Esophagus muscularis mucosa (tissue), 4 donors: Measurements from ENCODE around the gene TSNAXIP1. TPM values are rescaled to one million over a fixed set of nuclear protein-coding genes. Genes with fewer than 3 reads are reported as not detected.

Experiments
- DNase-seq: peaks from one replicate; pipeline ENCODE4 v3.0.0-alpha.2; 2017; ENCODE audit errors: extremely low spot score
- H3K27ac ChIP-seq, 4 donors: fragments of 200-600 bp; sonication (generic); replicated peaks in 1 of 4; 1 replicate in 3 of 4; 2 replicates in 1 of 4; pipeline ENCODE4 v1.5.1; 2016 to 2019; ENCODE audit warnings: mild to moderate bottlenecking in 1 of 4
- H3K27me3 ChIP-seq, 4 donors: fragments of 200-600 bp; sonication (generic); one replicate each; pipeline versions ENCODE4 v1.5.1 to v1.6.0; 2016 to 2019
- H3K36me3 ChIP-seq, 4 donors: fragments of 200-600 bp; sonication (generic); one replicate each; pipeline ENCODE4 v1.5.1; 2016 to 2019
- H3K4me1 ChIP-seq, 4 donors: fragments of 200-600 bp; sonication (generic); one replicate each; pipeline ENCODE4 v1.5.1; 2016 to 2019
- H3K4me3 ChIP-seq, 4 donors: fragments of 200-600 bp; sonication (generic); 1 replicate in 2 of 4; 2 replicates in 2 of 4; pipeline ENCODE4 v1.5.1; 2016 to 2019; ENCODE audit warnings: mild to moderate bottlenecking in 4 of 4, moderate library complexity in 1 of 4
- H3K9me3 ChIP-seq, 4 donors: fragments of 200-600 bp; sonication (generic); 1 replicate in 3 of 4; 2 replicates in 1 of 4; pipeline ENCODE4 v1.5.1; 2016 to 2019
- CTCF ChIP-seq, 3 experiments: fragments of 200-600 bp in 2 of 3; fragments of 450-650 bp in 1 of 3; sonication (generic) in 2 of 3; IDR thresholded peaks; one replicate each; pipeline ENCODE4 v1.5.1; 2017 to 2019; ENCODE audit warnings: antibody characterized with exemption in 3 of 3, mild to moderate bottlenecking in 2 of 3, moderate library complexity in 1 of 3
- EP300 ChIP-seq: sonication (generic); formaldehyde crosslinking; IDR thresholded peaks from one replicate; pipeline ENCODE4 v1.6.1; 2017; ENCODE audit warnings: antibody characterized with exemption
- POLR2A ChIP-seq: fragments of 450-650 bp; IDR thresholded peaks from one replicate; pipeline ENCODE4 v1.6.1; 2017; ENCODE audit warnings: antibody characterized with exemption, moderate library complexity, mild to moderate bottlenecking, low read depth
- POLR2AphosphoS5 ChIP-seq, 2 donors: sonication (generic); formaldehyde crosslinking; IDR thresholded peaks; one replicate each; pipeline ENCODE4 v1.6.1; 2017; ENCODE audit warnings: antibody characterized with exemption in 2 of 2
- WGBS: methylation state at CpG from one replicate; pipeline ENCODE4 v1.1.5; 2018; 5-methylcytosine and 5-hydroxymethylcytosine counted together
- intact Hi-C: fragments of 100-400 bp; cut with DNase I; formaldehyde crosslinking; loops from one replicate; pipeline ENCODE4 v1.15.1; 2023
- total RNA-seq, 4 donors: library from RNA; depleted of rRNA; stranded (reverse); fragments of >200 nt; gene quantifications; one replicate each; pipeline versions ENCODE4 v1.1.0 to v1.2.1, GENCODE V29; 2016

Gene TSNAXIP1
- total RNA-seq, 4 donors from 2014 or later = 0.83 to 2.2 (median 1.1) TPM

- H3K36me3 ChIP-seq = peaks cover 0 to 50% (median 25%) of the 10 kb centered on the region in 4 donors
- no peak for DNase-seq
- intact Hi-C loops = no loop called here
- H3K4me1 ChIP-seq = peaks cover 0 to 4% (median 2%) of the 10 kb centered on the region in 4 donors
- H3K9me3 ChIP-seq = no peaks in the 10 kb centered on the region
- WGBS = 83% methylated on average over 4 of the region's 4 CpGs
- H3K4me3 ChIP-seq = no peak overlapping the region
- no peaks in the 10 kb centered on the region for H3K27me3 ChIP-seq
- no peak overlapping the region for H3K27ac ChIP-seq
- TF ChIP-seq POLR2A = no peak
- no peak for TF ChIP-seq CTCF (IDR thresholded peaks at IDR 0.05)
- TF ChIP-seq POLR2AphosphoS5 (IDR thresholded peaks at IDR 0.05) = no peak
- no peak for TF ChIP-seq EP300
Observed at GRCh38 chr16:67760956-67761230, 45.8 kb upstream of the TSNAXIP1 start.

- Histone ChIP-seq H3K27me3 (no peaks in the 10 kb centered on the region), H3K4me3 (no peak overlapping the region), H3K9me3 (no peaks in the 10 kb centered on the region), H3K4me1 (peaks cover 0 to 4% (median 2%) of the 10 kb centered on the region in 4 donors), H3K27ac (no peak overlapping the region), H3K36me3 (peaks cover 0 to 57% (median 30%) of the 10 kb centered on the region in 4 donors)
- no peak for TF ChIP-seq POLR2A
- no peak for TF ChIP-seq POLR2AphosphoS5 (IDR thresholded peaks at IDR 0.05)
- TF ChIP-seq EP300 = no peak
- no peak for TF ChIP-seq CTCF (IDR thresholded peaks at IDR 0.05)
- WGBS = 93% methylated on average over 1 of the region's 1 CpG
- intact Hi-C loops = no loop called here
- DNase-seq = no peak
Observed at GRCh38 chr16:67761924-67762323, 44.8 kb upstream of the TSNAXIP1 start.

GRCh38 chr16:67762385-67762784, 44.3 kb upstream of the TSNAXIP1 start:
- H3K27me3 ChIP-seq = no peaks in the 10 kb centered on the region
- H3K9me3 ChIP-seq = no peaks in the 10 kb centered on the region
- peaks cover 0 to 54% (median 28%) of the 10 kb centered on the region in 4 donors for H3K36me3 ChIP-seq
- WGBS = 100% methylated on average over 2 of the region's 2 CpGs
- TF ChIP-seq POLR2AphosphoS5 (IDR thresholded peaks at IDR 0.05) (no peak), CTCF (IDR thresholded peaks at IDR 0.05) (no peak), POLR2A (no peak), EP300 (no peak)
- no peak for DNase-seq
- intact Hi-C loops = no loop called here
- H3K27ac ChIP-seq = no peak overlapping the region
- peaks cover 0 to 4% (median 2%) of the 10 kb centered on the region in 4 donors for H3K4me1 ChIP-seq
- H3K4me3 ChIP-seq = no peak overlapping the region

GRCh38 chr16:67763066-67763465, 43.6 kb upstream of the TSNAXIP1 start:
- Histone ChIP-seq H3K27ac (no peak overlapping the region), H3K27me3 (no peaks in the 10 kb centered on the region), H3K9me3 (no peaks in the 10 kb centered on the region), H3K4me1 (peaks cover 0 to 4% (median 2%) of the 10 kb centered on the region in 4 donors), H3K4me3 (no peak overlapping the region), H3K36me3 (peaks cover 0 to 48% (median 25%) of the 10 kb centered on the region in 4 donors)
- 95% methylated on average over 5 of the region's 5 CpGs for WGBS
- DNase-seq = no peak
- TF ChIP-seq POLR2AphosphoS5 (IDR thresholded peaks at IDR 0.05) (no peak), EP300 (no peak), POLR2A (no peak), CTCF (IDR thresholded peaks at IDR 0.05) (no peak)
- intact Hi-C loops = no loop called here

GRCh38 chr16:67764158-67764667, 42.5 kb upstream of the TSNAXIP1 start:
- Histone ChIP-seq H3K4me3 (no peak overlapping the region), H3K4me1 (peaks cover 0 to 4% (median 2%) of the 10 kb centered on the region in 4 donors), H3K27me3 (no peaks in the 10 kb centered on the region), H3K27ac (no peak overlapping the region), H3K9me3 (no peaks in the 10 kb centered on the region), H3K36me3 (peaks cover 0 to 47% (median 17%) of the 10 kb centered on the region in 4 donors)
- DNase-seq = no peak
- WGBS = 89% methylated on average over 7 of the region's 7 CpGs
- intact Hi-C loops = no loop called here
- no peak for TF ChIP-seq CTCF (IDR thresholded peaks at IDR 0.05)
- no peak for TF ChIP-seq EP300
- no peak for TF ChIP-seq POLR2AphosphoS5 (IDR thresholded peaks at IDR 0.05)
- no peak for TF ChIP-seq POLR2A
